AG04449 (cell line): ENCODE measurements around the gene STING1.
A peak's percentile ranks its signal among the peaks of the same experiment; 100 is the strongest.
"Not testable (repeated sequence)": the region's sequence is repeated elsewhere in the genome, so short reads cannot be mapped to it uniquely, and the experiment has no call there.

Experiments used
- CTCF ChIA-PET: fragments of 350-600 bp; formaldehyde crosslinking; extraction: SDS; loops from one replicate; lab custom pipeline; 2021; ENCODE audit warnings: antibody characterized with exemption; lab: Yijun Ruan, JAX
- POLR2A ChIA-PET: fragments of 400-600, 350-600 bp; formaldehyde crosslinking; extraction: SDS; loops from one replicate; lab custom pipeline; 2020; ENCODE audit warnings: antibody characterized with exemption, inconsistent platforms; lab: Yijun Ruan, JAX
- DNase-seq: peaks from one replicate; pipeline ENCODE4 v3.0.0-alpha.2; 2010; ENCODE audit warnings: low read depth, low spot score
- H3K4me3 ChIP-seq: 2 replicates; pipeline ENCODE4 v1.5.1; 2011; ENCODE audit warnings: low read depth, mild to moderate bottlenecking, control low read depth, low read length
- TF ChIP-seq, protein P1 (sequence below): IDR thresholded peaks from one replicate; pipeline ENCODE4 v1.5.1; 2011; ENCODE audit warnings: mild to moderate bottlenecking, moderate library complexity, low read length, control low read depth, inconsistent platforms; ENCODE audit not compliant: insufficient read depth; ENCODE audit errors: missing control alignments

STING1 gene

DNA sequence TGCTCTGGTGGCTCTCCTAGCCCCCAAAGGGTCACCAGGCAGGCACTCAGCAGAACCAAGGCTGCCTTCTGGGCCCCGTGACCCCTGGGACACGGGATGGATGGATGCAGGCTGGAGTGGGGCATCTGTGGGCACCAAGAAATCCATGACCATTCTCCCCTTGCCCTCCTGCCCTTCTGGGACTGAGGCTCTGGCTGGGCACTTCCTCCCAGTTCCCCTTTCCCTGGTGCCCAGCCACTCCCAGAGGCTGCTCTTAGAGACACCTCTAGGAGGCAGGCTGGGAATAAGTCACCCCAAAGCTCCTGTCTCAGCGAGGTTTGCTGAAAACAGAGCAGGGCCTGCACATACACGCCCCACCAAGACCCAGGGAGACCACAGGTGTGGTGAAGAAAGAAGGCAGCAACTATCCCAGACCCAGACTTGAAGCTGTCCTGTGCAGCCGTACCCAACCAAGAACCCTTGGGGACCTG, 943 bp downstream of the STING1 start:
- ChIA-PET CTCF (interaction anchor here (0.8 to 2.0 kb wide), 15 partner anchors 8 to 63 kb away, joined by 3 to 17 read pairs (median 5); partner anchors contain the start of genes DNAJC18, ECSCR and SMIM33), POLR2A (interaction anchor here (0.9 to 1.4 kb wide), 4 partner anchors 13 to 79 kb away, joined by 4 to 11 read pairs (median 6); partner anchors contain the start of genes DNAJC18 and UBE2D2)
- TF ChIP-seq, protein P1, sequence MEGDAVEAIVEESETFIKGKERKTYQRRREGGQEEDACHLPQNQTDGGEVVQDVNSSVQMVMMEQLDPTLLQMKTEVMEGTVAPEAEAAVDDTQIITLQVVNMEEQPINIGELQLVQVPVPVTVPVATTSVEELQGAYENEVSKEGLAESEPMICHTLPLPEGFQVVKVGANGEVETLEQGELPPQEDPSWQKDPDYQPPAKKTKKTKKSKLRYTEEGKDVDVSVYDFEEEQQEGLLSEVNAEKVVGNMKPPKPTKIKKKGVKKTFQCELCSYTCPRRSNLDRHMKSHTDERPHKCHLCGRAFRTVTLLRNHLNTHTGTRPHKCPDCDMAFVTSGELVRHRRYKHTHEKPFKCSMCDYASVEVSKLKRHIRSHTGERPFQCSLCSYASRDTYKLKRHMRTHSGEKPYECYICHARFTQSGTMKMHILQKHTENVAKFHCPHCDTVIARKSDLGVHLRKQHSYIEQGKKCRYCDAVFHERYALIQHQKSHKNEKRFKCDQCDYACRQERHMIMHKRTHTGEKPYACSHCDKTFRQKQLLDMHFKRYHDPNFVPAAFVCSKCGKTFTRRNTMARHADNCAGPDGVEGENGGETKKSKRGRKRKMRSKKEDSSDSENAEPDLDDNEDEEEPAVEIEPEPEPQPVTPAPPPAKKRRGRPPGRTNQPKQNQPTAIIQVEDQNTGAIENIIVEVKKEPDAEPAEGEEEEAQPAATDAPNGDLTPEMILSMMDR: peak; percentile 34
- DNase-seq: no peak
- H3K4me3 ChIP-seq: peak overlapping the region; percentile 71

DNA sequence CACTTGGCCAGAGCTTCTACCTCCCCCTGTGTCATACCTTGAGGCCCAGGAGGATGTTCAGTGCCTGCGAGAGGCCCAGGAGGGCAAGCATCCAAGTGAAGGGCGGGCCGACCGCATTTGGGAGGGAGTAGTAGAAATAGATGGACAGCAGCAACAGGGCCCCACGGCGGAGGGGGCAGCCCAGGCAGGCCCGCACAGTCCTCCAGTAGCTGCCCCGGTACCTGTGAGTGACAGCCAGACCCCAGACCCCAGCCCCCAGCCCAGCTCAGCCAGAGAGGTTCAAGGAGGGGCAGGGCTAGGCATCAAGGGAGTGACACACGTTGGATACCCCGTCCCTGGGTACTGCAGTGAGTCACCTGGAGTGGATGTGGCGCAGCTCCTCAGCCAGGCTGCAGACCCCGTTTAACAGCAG, 1.4 kb downstream of the STING1 start:
- POLR2A ChIA-PET: no interaction called here
- TF ChIP-seq, protein P1: no peak
- peak overlapping the region; percentile 71 for H3K4me3 ChIP-seq
- DNase-seq: no peak
- CTCF ChIA-PET: interaction anchor here (1.1 to 1.7 kb wide), 4 partner anchors 29 to 39 kb away, joined by 3 to 5 read pairs (median 4); no protein-coding TSS in a partner anchor

DNA sequence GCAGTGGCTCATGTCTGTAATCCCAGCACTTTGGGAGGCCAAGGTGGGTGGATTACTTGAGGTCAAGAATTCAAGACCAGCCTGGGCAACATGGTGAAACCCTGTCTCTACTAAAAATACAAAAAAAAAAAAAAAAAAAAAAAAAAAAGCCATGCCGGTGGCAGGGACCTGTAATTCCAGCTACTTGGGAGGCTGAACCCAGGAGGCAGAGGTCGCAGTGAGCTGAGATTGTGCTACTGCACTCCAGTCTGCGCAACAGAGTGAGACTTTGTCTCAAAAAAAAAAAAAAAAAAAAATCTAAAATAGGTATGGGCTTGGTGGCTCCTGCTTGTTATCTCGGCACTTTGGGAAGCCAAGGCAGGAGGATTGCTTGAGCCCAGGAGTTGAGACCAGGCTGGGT, 2.8 kb downstream of the STING1 start:
- POLR2A ChIA-PET: interaction anchor here (0.7 kb wide), 1 partner anchor 25 kb away, joined by 4 read pairs; no protein-coding TSS in a partner anchor
- DNase-seq, H3K4me3 ChIP-seq: not testable (repeated sequence)
- CTCF ChIA-PET: interaction anchor here (0.7 to 1.0 kb wide), 2 partner anchors 38 to 58 kb away, joined by 3 to 4 read pairs; no protein-coding TSS in a partner anchor

DNA sequence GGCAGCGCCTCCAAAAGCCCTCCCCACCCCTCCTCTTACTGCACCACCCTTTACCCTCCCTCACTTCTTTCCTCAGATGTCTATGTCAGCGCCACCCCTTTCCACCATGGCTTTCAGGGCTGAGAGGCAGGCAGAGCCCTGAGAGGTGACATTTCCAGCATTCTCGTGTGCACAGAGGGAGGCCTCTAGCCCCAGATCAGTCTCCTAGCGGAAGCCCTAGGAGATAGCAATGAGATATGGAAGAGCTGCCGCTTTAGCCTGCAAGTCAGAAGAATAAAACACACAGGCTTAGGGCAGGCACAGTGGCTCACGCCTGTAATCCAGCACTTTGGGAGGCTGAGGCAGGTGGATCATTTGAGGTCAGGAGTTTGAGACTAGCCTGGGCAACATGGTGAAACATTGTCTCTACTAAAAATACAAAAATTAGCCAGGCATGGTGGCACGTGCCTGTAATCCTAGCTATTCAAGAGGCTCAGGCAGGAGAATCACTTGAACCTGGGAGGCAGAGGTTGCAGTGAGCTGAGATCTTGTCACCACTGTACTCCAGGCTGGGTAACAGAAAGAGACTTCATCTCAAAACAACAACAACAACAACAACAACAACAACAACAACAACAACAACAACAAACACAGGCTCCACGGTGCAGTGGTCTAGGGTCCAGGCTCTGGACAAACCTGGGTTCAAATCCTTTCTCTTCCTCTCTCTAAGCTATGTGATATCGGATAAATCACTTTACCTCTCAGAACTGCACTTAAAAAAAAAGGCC, 3.7 kb downstream of the STING1 start:
- ChIA-PET POLR2A (interaction anchor here (0.7 kb wide), 1 partner anchor 54 kb away, joined by 3 read pairs; no protein-coding TSS in a partner anchor), CTCF (interaction anchor here (0.6 to 1.0 kb wide), 7 partner anchors 17 to 958 kb away, joined by 3 to 4 read pairs (median 3); no protein-coding TSS in a partner anchor)
- not testable (repeated sequence) for DNase-seq, H3K4me3 ChIP-seq

DNA sequence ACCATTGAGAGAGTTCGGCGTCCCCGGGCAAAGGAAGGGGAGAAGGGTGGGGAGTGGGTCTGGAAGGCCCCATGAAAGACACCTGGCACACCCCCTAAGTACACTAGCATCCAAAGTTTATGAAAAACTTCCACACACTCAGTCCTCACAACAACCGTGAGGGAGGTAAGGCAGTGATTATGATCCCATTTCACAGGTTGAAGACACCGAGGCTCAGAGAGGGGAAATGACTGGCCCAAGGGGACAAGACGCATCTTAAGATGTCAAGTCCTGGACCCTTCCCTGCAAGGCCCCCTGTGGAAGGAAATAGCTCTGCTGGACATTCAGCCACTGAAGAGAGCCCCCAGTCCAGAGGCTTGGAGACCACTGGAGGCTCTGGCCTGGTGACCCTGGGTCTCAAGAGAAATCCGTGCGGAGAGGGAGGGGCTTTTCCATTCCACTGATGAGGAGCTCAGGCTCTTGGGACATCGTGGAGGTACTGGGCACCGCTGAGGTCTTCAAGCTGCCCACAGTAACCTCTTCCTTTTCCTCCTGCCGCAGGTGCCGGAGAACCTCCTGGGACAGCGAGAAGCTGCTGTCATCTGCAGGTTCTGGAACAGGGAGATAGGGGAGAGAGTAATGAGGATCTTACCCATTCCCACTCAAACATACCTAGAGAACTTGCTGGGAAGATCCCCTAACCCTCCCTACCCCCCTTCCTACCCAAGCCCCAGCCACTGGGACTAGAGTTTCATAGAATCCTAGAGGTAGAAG, 6.5 kb downstream of the STING1 start:
- no peak for DNase-seq
- no peak overlapping the region for H3K4me3 ChIP-seq
- ChIA-PET CTCF (no interaction called here), POLR2A (interaction anchor here (0.7 kb wide), 1 partner anchor 7 kb away, joined by 3 read pairs; no protein-coding TSS in a partner anchor)
- TF ChIP-seq, protein P1: no peak

DNA sequence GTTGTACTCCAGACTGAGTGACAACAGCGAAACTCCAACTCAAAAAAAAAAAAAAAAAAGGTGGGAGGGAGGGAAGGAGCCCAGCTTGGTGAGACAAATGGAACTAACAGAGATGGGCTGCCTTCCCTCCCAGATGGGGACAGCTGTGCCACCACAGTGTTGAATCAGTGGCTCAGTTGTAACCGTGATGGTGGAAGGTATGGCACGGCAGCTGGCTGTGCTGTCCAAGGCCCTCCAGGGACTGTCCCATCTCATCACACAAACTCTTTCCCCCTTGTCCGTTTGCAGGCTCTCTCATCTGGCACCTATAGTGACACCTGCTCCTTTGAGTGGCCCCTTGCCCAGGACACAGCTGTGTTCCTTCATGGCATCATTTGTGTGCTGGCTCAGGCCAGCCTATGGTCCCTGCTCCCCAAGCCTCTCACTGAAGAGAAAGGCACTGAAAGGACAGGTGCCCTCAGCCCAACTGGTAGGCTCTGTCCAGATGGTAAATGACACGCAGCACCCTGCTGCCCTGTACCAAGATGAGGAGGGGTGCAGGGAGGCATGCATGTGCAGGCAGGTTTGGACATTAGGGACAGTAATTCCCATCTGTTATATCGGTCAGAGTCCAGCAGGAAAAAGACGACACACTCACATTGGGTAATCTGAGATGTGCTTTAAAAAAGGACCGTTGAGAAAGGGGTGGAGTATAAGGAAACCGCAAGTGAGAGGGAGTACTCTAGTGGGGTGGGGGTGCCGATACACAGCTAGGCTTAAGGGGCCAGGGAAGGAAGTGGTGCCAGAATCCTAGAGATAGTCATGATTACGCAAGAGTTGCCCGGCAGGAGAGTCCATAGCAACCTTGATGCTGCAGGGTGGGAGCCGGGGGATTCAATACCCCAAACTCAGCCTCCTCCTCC, 7.4 kb downstream of the STING1 start:
- no peak for DNase-seq
- ChIA-PET CTCF (no interaction called here), POLR2A (no interaction called here)
- no peak overlapping the region for H3K4me3 ChIP-seq
- TF ChIP-seq, protein P1: no peak
